K562 (cell line): Measurements from ENCODE around the gene TANC1.

ENCODE experiments used
- ADNP ChIP-seq: fragments of 200-800 bp; sonication (Bioruptor generic); IDR thresholded peaks from 2 replicates; pipeline ENCODE4 v1.6.1; 2016; ENCODE audit warnings: missing genetic modification characterization, missing compliant biosample characterization
- CBX2 ChIP-seq: fragments of 200-600 bp; sonication (generic); IDR thresholded peaks from one replicate; pipeline ENCODE4 v1.6.1; 2012; ENCODE audit warnings: mild to moderate bottlenecking, low read length, inconsistent platforms; ENCODE audit not compliant: insufficient read depth, poor library complexity, severe bottlenecking
- CTCF ChIP-seq, 3 experiments: IDR thresholded peaks in 2 of 3; conservative IDR thresholded peaks in 1 of 3; 2 replicates each; pipeline ENCODE4 v1.5.1; 2011 to 2012; ENCODE audit warnings: low read length in 3 of 3, mild to moderate bottlenecking in 3 of 3, control low read depth in 2 of 3, improper control_type of control experiment in 1 of 3, inconsistent platforms in 1 of 3, low read depth in 1 of 3, mixed read lengths in 1 of 3, moderate library complexity in 1 of 3; ENCODE audit not compliant: insufficient read depth in 2 of 3
- ETV5 ChIP-seq: sonication (generic); formaldehyde crosslinking; IDR thresholded peaks from 2 replicates; pipeline ENCODE4 v1.4.0; 2020; ENCODE audit warnings: low read depth, mild to moderate bottlenecking, missing genetic modification reagents
- IRF2 ChIP-seq: sonication (generic); formaldehyde crosslinking; IDR thresholded peaks from 2 replicates; pipeline ENCODE4 v1.8.1; 2022; ENCODE audit warnings: mild to moderate bottlenecking, missing genetic modification reagents
- NR4A1 ChIP-seq, 2 experiments: fragments of 250-450 bp in 1 of 2; fragments of 450-650 bp in 1 of 2; sonication (Bioruptor Pico) in 1 of 2; IDR thresholded peaks; 2 replicates each; pipeline versions ENCODE4 v1.4.0 to v1.6.1; 2016 to 2020; ENCODE audit warnings: mild to moderate bottlenecking in 2 of 2, missing compliant biosample characterization in 1 of 2, missing genetic modification characterization in 1 of 2, moderate library complexity in 1 of 2
- PATZ1 ChIP-seq: fragments of 250-450 bp; sonication (Bioruptor Pico); IDR thresholded peaks from 2 replicates; pipeline ENCODE4 v1.5.0; 2020; ENCODE audit warnings: mild to moderate bottlenecking, borderline replicate concordance
- POLR2AphosphoS5 ChIP-seq: IDR thresholded peaks from 2 replicates; pipeline ENCODE4 v1.6.1; 2011; ENCODE audit warnings: mild to moderate bottlenecking, low read depth, low read length, moderate library complexity; ENCODE audit not compliant: control insufficient read depth, insufficient read depth
- RAD21 ChIP-seq, 2 experiments: fragments of 250-450 bp in 1 of 2; fragments of 450-650 bp in 1 of 2; sonication (Bioruptor Pico) in 1 of 2; formaldehyde crosslinking in 1 of 2; IDR thresholded peaks in 1 of 2; conservative IDR thresholded peaks in 1 of 2; 2 replicates each; pipeline versions ENCODE4 v1.4.0 to v1.8.0; 2020 to 2022; ENCODE audit warnings: mild to moderate bottlenecking in 2 of 2, moderate library complexity in 1 of 2
- SMARCB1 ChIP-seq: IDR thresholded peaks from 2 replicates; pipeline ENCODE4 v1.6.1; 2011; ENCODE audit warnings: improper control_type of control experiment, low read depth; ENCODE audit not compliant: insufficient read length
- ZBTB33 ChIP-seq: sonication (generic); formaldehyde crosslinking; IDR thresholded peaks from 2 replicates; pipeline ENCODE4 v1.8.1; 2023; ENCODE audit warnings: mild to moderate bottlenecking, missing genetic modification reagents
- ZC3H4 ChIP-seq: sonication (generic); formaldehyde crosslinking; IDR thresholded peaks from 2 replicates; pipeline ENCODE4 v1.9.0; 2021; ENCODE audit warnings: missing genetic modification reagents, borderline replicate concordance
- ZNF274 ChIP-seq: IDR thresholded peaks from 2 replicates; pipeline ENCODE4 v1.6.1; 2011; ENCODE audit warnings: low read depth, mild to moderate bottlenecking, low read length, moderate library complexity, borderline replicate concordance

- no peak for TF ChIP-seq ZNF274
- no peak for TF ChIP-seq ZC3H4 (CRISPR knock-in tag)
- no peak for TF ChIP-seq CBX2
- no peak for TF ChIP-seq CTCF (IDR thresholded peaks at IDR 0.05 in 2 of 3, conservative IDR thresholded peaks at IDR 0.05 in 1 of 3; ENCODE audit: insufficient read depth in 2 of 3, low read depth in 1 of 3, low read length in 3 of 3)
- TF ChIP-seq IRF2 (CRISPR knock-in tag) = no peak
- no peak for TF ChIP-seq RAD21 (CRISPR knock-in tag; conservative IDR thresholded peaks at IDR 0.05 in 1 of 2, IDR thresholded peaks at IDR 0.05 in 1 of 2)
- TF ChIP-seq ETV5 (CRISPR knock-in tag) = no peak
- no peak for TF ChIP-seq POLR2AphosphoS5
- TF ChIP-seq ADNP (tag) = no peak
- no peak for TF ChIP-seq NR4A1 (CRISPR knock-in tag; IDR thresholded peaks at IDR 0.05)
- no peak for TF ChIP-seq NR4A1 (tag; IDR thresholded peaks at IDR 0.05)
- TF ChIP-seq PATZ1 (CRISPR knock-in tag) = no peak
- no peak for TF ChIP-seq SMARCB1
- no peak for TF ChIP-seq ZBTB33 (CRISPR knock-in tag)
Observed at GRCh38 chr2:159116922-159117321, 148.5 kb downstream of the TANC1 start.
